MM.1S (cell line): ENCODE results near the gene MRPS6.

Source experiments
- EZH2 ChIP-seq: fragments of 300-600 bp; sonication (generic); optimal IDR thresholded peaks from 2 replicates; pipeline ENCODE3; 2017; ENCODE audit warnings: low read depth, mild to moderate bottlenecking, antibody characterized with exemption, low read length, mixed read lengths
- TF ChIP-seq, protein P1 (sequence below): fragments of 300-600 bp; sonication (generic); IDR thresholded peaks from 2 replicates; pipeline ENCODE4 v1.5.1; 2016; ENCODE audit warnings: antibody characterized with exemption, low read length, mixed read lengths

DNA sequence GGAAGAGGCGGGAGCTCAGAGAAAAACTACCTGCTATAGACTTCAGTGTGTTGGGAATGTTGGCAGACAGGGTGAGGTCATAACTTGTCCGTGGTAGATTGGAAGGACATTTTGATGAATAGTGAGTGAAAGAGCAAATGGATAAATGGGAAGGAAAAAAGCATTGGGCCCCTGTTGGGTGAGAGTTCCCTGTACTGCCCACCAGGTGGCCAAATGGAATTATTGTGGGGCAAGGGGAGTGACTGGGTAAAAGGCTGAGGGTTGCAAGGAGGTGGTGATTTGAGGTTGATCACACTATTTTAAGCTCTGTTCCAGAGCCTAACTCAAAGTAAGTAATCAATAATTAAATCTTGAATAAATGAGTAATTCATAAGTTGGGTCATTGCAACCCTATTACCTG lies 60.4 kb downstream of the MRPS6 start:
- TF ChIP-seq, protein P1, sequence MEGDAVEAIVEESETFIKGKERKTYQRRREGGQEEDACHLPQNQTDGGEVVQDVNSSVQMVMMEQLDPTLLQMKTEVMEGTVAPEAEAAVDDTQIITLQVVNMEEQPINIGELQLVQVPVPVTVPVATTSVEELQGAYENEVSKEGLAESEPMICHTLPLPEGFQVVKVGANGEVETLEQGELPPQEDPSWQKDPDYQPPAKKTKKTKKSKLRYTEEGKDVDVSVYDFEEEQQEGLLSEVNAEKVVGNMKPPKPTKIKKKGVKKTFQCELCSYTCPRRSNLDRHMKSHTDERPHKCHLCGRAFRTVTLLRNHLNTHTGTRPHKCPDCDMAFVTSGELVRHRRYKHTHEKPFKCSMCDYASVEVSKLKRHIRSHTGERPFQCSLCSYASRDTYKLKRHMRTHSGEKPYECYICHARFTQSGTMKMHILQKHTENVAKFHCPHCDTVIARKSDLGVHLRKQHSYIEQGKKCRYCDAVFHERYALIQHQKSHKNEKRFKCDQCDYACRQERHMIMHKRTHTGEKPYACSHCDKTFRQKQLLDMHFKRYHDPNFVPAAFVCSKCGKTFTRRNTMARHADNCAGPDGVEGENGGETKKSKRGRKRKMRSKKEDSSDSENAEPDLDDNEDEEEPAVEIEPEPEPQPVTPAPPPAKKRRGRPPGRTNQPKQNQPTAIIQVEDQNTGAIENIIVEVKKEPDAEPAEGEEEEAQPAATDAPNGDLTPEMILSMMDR: peak; percentile 17
- TF ChIP-seq EZH2: no peak
